Neural progenitor cell (in vitro differentiated cells): Measurements from ENCODE around the gene NDRG2. TPM values are rescaled to one million over a fixed set of nuclear protein-coding genes. Genes with fewer than 3 reads are reported as not detected.
"Not testable (repeated sequence)": the region's sequence is repeated elsewhere in the genome, so short reads cannot be mapped to it uniquely, and the experiment has no call there.

ENCODE experiments used
- DNase-seq: peaks from one replicate; pipeline ENCODE4 v3.0.0-alpha.2; 2016; ENCODE audit warnings: low spot score
- H2AFZ ChIP-seq: fragments of 200-600 bp; sonication (generic); replicated peaks from 2 replicates; pipeline ENCODE4 v1.6.1; 2016; ENCODE audit warnings: antibody characterized with exemption
- H3F3A ChIP-seq: fragments of 200-600 bp; sonication (generic); 2 replicates; pipeline ENCODE4 v1.6.1; 2016; ENCODE audit warnings: antibody characterized with exemption, low read depth
- H3K27ac ChIP-seq: fragments of 200-600 bp; sonication (generic); 2 replicates; pipeline ENCODE4 v1.5.1; 2016; ENCODE audit warnings: mild to moderate bottlenecking
- H3K27me3 ChIP-seq: fragments of 200-600 bp; sonication (generic); 2 replicates; pipeline ENCODE4 v1.6.1; 2016; ENCODE audit warnings: mild to moderate bottlenecking, moderate library complexity
- H3K36me3 ChIP-seq: fragments of 200-600 bp; sonication (generic); 2 replicates; pipeline ENCODE4 v1.5.1; 2016
- H3K4me1 ChIP-seq: fragments of 200-600 bp; sonication (generic); 2 replicates; pipeline ENCODE4 v1.6.1; 2016; ENCODE audit warnings: mixed run types
- H3K4me2 ChIP-seq: fragments of 200-600 bp; sonication (generic); 2 replicates; pipeline ENCODE4 v1.6.1; 2016
- H3K4me3 ChIP-seq: fragments of 200-600 bp; sonication (generic); 2 replicates; pipeline ENCODE4 v1.5.1; 2016
- H3K79me2 ChIP-seq: fragments of 200-600 bp; sonication (generic); 2 replicates; pipeline ENCODE4 v1.6.1; 2016; ENCODE audit warnings: low read depth
- H3K9ac ChIP-seq: fragments of 200-600 bp; sonication (generic); 2 replicates; pipeline ENCODE4 v1.6.1; 2016
- H3K9me3 ChIP-seq: fragments of 200-600 bp; sonication (generic); 2 replicates; pipeline ENCODE4 v1.5.1; 2016; ENCODE audit warnings: low read depth
- H4K20me1 ChIP-seq: fragments of 200-600 bp; sonication (generic); 2 replicates; pipeline ENCODE4 v1.6.1; 2016; ENCODE audit warnings: low read depth
- H3K27ac Mint-ChIP-seq: 3 replicates; pipeline ENCODE4 v1.8.0; 2021; ENCODE audit warnings: mixed read lengths
- H3K27me3 Mint-ChIP-seq: 2 replicates; pipeline ENCODE4 v1.8.0; 2022; ENCODE audit warnings: low read depth, mild to moderate bottlenecking, inconsistent platforms, moderate library complexity, mixed read lengths; ENCODE audit not compliant: insufficient read depth
- H3K36me3 Mint-ChIP-seq: 3 replicates; pipeline ENCODE4 v1.8.0; 2021; ENCODE audit warnings: mixed read lengths
- H3K4me1 Mint-ChIP-seq: 3 replicates; pipeline ENCODE4 v1.8.0; 2021; ENCODE audit warnings: mixed read lengths
- H3K4me3 Mint-ChIP-seq: 3 replicates; pipeline ENCODE4 v1.8.0; 2021; ENCODE audit warnings: mild to moderate bottlenecking, moderate library complexity, mixed read lengths
- H3K9me3 Mint-ChIP-seq: 3 replicates; pipeline ENCODE4 v1.8.0; 2020; ENCODE audit warnings: mixed read lengths
- CTCF ChIP-seq: fragments of 200-600 bp; sonication (generic); IDR thresholded peaks from 2 replicates; pipeline ENCODE4 v1.5.1; 2017; ENCODE audit warnings: antibody characterized with exemption, mild to moderate bottlenecking
- EZH2 ChIP-seq: fragments of 200-600 bp; sonication (generic); IDR thresholded peaks from 2 replicates; pipeline ENCODE4 v1.6.1; 2017; ENCODE audit warnings: antibody characterized with exemption, mild to moderate bottlenecking, moderate library complexity
- EZH2phosphoT487 ChIP-seq: fragments of 200-600 bp; sonication (generic); IDR thresholded peaks from 2 replicates; pipeline ENCODE4 v1.6.1; 2017; ENCODE audit warnings: antibody characterized with exemption
- total RNA-seq: library from RNA; depleted of rRNA; stranded (reverse); fragments of >200 nt; gene quantifications from 2 replicates; pipeline ENCODE4 v1.2.3, GENCODE V29; 2015; ENCODE audit warnings: low replicate concordance

NDRG2 gene
- total RNA-seq, 1 donor from 2014 or later: 1.3 TPM

- H3K27ac Mint-ChIP-seq: peak overlapping the region; percentile 72
- Histone ChIP-seq H3K27ac (no peak overlapping the region), H3K9me3 (no peaks in the 10 kb centered on the region), H4K20me1 (no peaks in the 10 kb centered on the region), H3K4me2 (no peak overlapping the region), H3K27me3 (peaks cover 18% of the 10 kb centered on the region), H3K4me1 (peaks cover under 1% of the 10 kb centered on the region), H3K9ac (no peak overlapping the region), H3K79me2 (no peaks in the 10 kb centered on the region), H3K36me3 (no peaks in the 10 kb centered on the region), H3K4me3 (no peak overlapping the region), H2AFZ (peak overlapping the region; percentile 38), H3F3A (no peaks in the 10 kb centered on the region)
- peak; percentile 92 for TF ChIP-seq CTCF
- TF ChIP-seq EZH2phosphoT487: no peak
- H3K4me3 Mint-ChIP-seq: no peak overlapping the region
- H3K4me1 Mint-ChIP-seq: peaks cover 16% of the 10 kb centered on the region
- no peaks in the 10 kb centered on the region for H3K9me3 Mint-ChIP-seq
- DNase-seq: peak; percentile 93
- peaks cover 2% of the 10 kb centered on the region for H3K27me3 Mint-ChIP-seq
- peaks cover 4% of the 10 kb centered on the region for H3K36me3 Mint-ChIP-seq
Measured at GRCh38 chr14:21014761-21015190, 10.1 kb downstream of the NDRG2 start.

- Histone ChIP-seq H3K4me3 (no peak overlapping the region), H3K9me3 (no peaks in the 10 kb centered on the region), H3K36me3 (no peaks in the 10 kb centered on the region), H3F3A (no peaks in the 10 kb centered on the region), H3K9ac (no peak overlapping the region), H3K4me1 (peaks cover 9% of the 10 kb centered on the region), H3K27ac (no peak overlapping the region), H2AFZ (no peak overlapping the region), H3K27me3 (peaks cover 18% of the 10 kb centered on the region), H3K79me2 (no peaks in the 10 kb centered on the region), H3K4me2 (no peak overlapping the region), H4K20me1 (no peaks in the 10 kb centered on the region)
- Mint-ChIP-seq H3K4me1 (peaks cover 32% of the 10 kb centered on the region), H3K36me3 (no peaks in the 10 kb centered on the region), H3K27ac (no peak overlapping the region), H3K9me3 (no peaks in the 10 kb centered on the region), H3K27me3 (peaks cover 2% of the 10 kb centered on the region), H3K4me3 (no peak overlapping the region)
- no peak for TF ChIP-seq EZH2
- TF ChIP-seq EZH2phosphoT487: no peak
- TF ChIP-seq CTCF: no peak
- DNase-seq: no peak
Measured at GRCh38 chr14:21011136-21011535, 13.7 kb downstream of the NDRG2 start.

- H3K27ac ChIP-seq, DNase-seq, H4K20me1 ChIP-seq, H3K4me3 Mint-ChIP-seq, H3F3A ChIP-seq, H3K9me3 ChIP-seq, H3K36me3 ChIP-seq, H3K4me3 ChIP-seq, H3K4me1 ChIP-seq, H3K9ac ChIP-seq, H3K79me2 ChIP-seq, H3K27me3 Mint-ChIP-seq, H3K36me3 Mint-ChIP-seq, H3K9me3 Mint-ChIP-seq: not testable (repeated sequence)
- peak overlapping the region; percentile 40 for H3K4me2 ChIP-seq
- peaks cover 18% of the 10 kb centered on the region for H3K27me3 ChIP-seq
- H2AFZ ChIP-seq: peak overlapping the region; percentile 58
- peaks cover 20% of the 10 kb centered on the region for H3K4me1 Mint-ChIP-seq
- peak overlapping the region; percentile 98 for H3K27ac Mint-ChIP-seq
Measured at GRCh38 chr14:21009721-21010120, 15.1 kb downstream of the NDRG2 start.

GRCh38 chr14:21003788-21004346 lies 21.0 kb downstream of the NDRG2 start:
- H3F3A ChIP-seq: no peaks in the 10 kb centered on the region
- no peaks in the 10 kb centered on the region for H3K4me1 ChIP-seq
- H3K4me3 ChIP-seq: no peak overlapping the region
- Mint-ChIP-seq H3K27me3 (no peaks in the 10 kb centered on the region), H3K27ac (no peak overlapping the region), H3K4me3 (no peak overlapping the region), H3K9me3 (no peaks in the 10 kb centered on the region), H3K36me3 (no peaks in the 10 kb centered on the region), H3K4me1 (peaks cover 19% of the 10 kb centered on the region)
- H3K36me3 ChIP-seq: no peaks in the 10 kb centered on the region
- no peak for TF ChIP-seq CTCF
- TF ChIP-seq EZH2: no peak
- TF ChIP-seq EZH2phosphoT487: no peak
- H3K79me2 ChIP-seq: no peaks in the 10 kb centered on the region
- no peak overlapping the region for H3K4me2 ChIP-seq
- H3K9me3 ChIP-seq: no peaks in the 10 kb centered on the region
- no peak overlapping the region for H3K9ac ChIP-seq
- no peaks in the 10 kb centered on the region for H3K27me3 ChIP-seq
- no peaks in the 10 kb centered on the region for H4K20me1 ChIP-seq
- DNase-seq: no peak
- no peak overlapping the region for H3K27ac ChIP-seq
- H2AFZ ChIP-seq: peak overlapping the region; percentile 15
